GM18520 (cell line): Measurements from ENCODE around the gene COL4A6.

Experiments used
- ATAC-seq: cut with Tn5 transposase; IDR thresholded peaks from one replicate; pipeline ENCODE4 v1.9.1; 2021; ENCODE audit not compliant: unreplicated experiment

Gene COL4A6

DNA sequence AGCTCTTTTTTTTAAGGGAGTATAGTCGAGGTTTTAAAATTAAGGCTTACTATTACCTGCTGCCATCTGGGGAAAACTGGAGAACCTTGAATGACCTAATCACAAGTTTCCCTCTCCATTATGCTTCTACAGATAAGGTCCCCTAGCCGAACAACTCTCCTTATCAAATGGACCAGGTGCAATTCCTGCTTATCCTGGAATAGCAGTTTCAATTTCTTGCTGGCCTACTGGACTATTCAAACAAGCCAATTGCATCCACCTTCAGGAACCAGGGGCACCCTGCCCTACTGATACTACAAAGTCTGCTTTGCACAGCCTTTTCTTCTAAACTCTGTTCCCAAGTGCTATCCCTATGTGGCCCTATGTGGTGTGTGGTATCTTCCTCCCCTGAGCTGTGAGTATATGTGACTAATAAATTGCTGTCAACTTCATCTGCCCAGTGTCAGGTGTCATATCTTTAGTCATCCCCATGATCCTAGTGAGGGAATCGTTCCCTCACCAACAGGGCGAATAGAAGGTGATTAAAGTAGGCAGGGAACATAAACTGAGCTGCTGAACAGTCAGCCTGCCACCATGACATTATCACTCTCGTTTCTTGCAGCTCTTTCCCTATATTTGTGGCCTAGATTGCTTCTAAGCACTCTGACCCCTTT, 218.1 kb downstream of the COL4A6 start:
- ATAC-seq: no peak

DNA sequence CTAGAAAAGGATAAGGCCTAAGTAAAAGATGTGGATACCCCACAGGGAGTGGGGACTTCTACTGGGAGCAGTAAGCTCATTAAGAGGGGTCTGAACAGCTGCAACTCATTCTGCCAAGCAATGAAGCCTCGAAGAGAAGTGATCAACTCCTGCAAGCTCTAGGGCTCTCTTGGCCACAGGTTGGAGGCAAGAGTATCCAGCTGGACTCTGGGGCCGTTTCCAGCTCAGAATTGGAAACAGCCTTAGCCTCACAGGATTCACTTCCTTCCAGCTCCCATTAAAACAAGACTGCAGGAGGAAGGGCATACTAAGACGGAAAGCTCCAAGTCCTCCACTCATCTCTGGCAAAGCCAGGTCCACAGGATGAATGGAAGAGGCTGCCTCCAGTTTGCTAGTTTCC, 220.3 kb downstream of the COL4A6 start:
- no peak for ATAC-seq

DNA sequence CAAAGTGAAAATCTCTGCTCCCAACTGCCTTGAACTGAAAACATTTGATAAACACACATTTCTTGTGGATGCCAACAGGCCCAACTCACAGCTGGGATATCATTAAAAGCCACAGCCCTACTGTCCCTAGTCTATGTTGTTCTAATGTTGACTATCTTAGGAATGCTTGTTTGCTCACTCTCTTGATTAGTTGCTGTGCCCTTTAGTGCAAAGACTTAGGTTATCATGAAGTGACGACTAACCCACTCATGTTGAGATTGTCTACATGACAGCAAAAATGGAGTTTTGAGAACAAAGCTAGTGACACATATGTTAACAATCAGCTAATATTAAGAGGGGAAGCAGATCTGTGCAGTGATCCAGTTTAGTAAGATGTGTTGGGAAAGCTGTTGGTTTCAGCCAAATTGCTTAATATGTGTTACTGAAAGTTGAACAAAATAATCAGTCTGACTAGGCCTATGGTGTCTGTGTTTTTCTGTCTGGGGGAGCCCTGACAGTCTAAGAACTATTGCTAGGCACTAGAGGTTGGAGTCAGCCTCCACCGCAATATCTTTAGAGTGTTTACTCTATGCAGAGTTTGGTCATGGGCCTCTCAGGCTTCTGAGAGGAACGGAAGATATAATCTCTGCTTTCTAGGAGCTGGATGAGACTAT, 221.2 kb downstream of the COL4A6 start:
- ATAC-seq: no peak

- ATAC-seq: no peak
Observed at GRCh38 chrX:108216405-108216804, 221.8 kb downstream of the COL4A6 start.

GRCh38 chrX:108211301-108211700, 226.9 kb downstream of the COL4A6 start:
- no peak for ATAC-seq

DNA sequence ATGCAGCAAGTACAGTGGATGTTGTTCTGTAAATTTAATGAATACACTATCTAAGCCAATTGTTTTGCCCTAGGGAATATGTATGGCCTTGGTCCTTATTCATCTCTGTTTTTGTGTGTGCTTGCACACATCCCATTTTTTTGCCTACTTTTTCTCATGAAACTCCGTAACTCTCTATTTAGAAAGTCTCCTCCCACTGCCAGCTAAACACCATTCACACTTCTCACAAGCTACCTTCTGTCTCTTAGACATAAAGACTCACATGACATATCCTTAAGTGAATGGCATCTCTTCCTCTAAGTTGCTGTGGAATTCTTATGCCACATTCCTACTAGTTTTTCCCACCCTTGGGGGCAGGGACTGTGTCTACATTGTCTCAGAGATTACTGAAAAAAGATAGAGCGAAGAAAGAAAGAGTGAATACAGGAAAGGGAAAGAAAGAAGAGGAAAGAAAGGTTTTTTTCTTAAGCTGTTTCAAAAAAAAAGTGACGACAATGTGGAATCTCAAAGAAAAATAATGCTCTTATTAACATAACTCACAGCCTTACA, 229.1 kb downstream of the COL4A6 start:
- ATAC-seq: no peak

DNA sequence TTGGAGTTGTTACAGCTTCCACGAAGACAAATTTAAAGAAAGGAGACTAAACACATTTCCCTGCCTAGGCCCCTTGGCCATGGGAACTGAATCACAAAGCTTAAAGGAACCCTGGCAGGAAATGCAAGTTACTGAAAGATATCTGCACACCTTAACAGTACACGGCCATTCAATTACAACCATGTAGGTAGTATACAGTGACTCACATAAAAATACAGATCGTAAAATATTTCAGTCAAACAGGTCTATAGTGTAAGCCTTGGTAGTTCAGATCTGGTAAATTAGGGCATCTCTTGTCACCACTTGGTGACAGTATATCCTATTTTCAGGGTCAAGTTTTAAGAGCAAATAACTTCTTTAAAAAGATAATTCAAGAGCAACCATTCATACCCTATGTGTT, 234.7 kb downstream of the COL4A6 start:
- no peak for ATAC-seq

- ATAC-seq: no peak
Observed at GRCh38 chrX:108199691-108200090, 238.5 kb downstream of the COL4A6 start.

- ATAC-seq: no peak
Observed at GRCh38 chrX:108199041-108199440, 239.2 kb downstream of the COL4A6 start.

DNA sequence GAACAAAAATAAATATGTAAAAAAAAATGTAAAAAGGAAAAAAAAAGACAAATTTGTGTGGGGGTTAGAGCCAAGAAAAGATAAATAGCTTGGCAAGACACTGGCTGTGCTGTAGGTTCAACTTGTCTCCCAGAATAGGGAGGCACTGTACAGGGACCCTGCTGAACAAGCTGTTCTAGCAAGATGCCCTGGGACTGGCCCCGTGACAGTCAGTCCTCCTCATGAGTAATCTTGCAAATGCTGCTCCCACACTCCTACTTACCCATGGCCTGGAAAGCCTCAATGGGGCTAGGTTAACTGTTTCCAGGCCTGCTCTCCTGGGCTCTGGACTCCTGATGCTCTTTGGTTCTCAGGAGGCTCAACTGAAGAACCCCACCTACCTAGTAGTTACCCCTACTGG, 239.8 kb downstream of the COL4A6 start:
- ATAC-seq: no peak

- ATAC-seq: no peak
Observed at GRCh38 chrX:108186811-108187210, 251.4 kb downstream of the COL4A6 start.

DNA sequence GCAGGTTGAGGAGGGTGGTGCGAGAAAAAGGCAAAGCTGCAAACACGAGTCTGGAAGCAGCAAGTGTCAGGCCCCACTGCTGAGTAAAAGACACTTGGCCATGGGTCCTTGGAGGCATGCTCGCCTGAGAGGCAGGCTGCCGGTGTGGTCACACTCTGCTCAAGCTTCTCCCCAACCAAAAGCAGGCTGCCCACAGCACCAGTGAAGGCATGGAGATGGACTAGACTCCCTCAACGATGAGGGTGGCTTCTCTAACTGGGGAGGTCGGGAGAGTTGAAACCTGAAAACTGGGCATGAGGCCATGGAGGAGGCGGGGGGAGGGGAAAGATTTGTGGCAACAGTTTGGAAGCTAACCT, 260.1 kb downstream of the COL4A6 start:
- no peak for ATAC-seq

- no peak for ATAC-seq
Observed at GRCh38 chrX:108177351-108178142, 260.7 kb downstream of the COL4A6 start.

DNA sequence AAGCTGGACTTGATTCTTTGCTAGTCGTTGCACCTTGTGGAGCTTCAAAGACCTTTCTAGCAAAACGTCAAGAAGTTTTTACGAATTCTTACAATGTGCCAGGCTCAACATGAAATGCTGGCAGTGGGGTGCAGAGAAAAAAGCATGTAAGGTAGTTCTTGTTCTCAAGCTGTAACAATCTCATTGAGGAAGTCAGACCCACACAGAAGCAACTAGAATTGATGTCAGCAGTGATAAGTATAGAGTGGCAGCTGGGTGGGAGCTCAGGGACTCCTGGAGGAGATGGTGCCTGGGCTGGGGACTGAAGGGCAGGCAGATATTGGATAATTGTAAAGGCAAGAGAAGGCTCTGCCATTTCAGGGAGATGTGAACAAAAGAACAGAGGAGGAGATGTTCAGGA, 264.3 kb downstream of the COL4A6 start:
- no peak for ATAC-seq

DNA sequence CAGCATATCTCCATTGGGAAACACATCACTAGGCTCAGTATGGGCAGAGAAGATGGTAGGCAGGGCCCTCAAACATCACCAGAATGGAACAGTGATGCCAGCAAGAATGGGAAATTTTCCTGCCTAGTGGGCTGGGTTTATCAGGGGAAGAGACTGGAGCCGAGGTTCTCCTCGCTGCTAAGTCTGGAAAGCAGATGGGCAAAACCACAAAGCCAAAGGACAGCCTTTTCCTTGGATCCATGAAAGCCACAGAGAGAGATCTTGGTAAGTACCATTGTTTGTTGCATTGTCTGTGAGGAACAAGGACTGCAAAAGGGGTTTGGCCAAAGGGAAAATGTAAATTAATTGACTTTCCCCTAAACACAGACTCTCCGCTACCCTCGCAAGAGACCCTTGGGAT, 266.6 kb downstream of the COL4A6 start:
- ATAC-seq: no peak

- no peak for ATAC-seq
Observed at GRCh38 chrX:108169768-108170167, 268.5 kb downstream of the COL4A6 start.

DNA sequence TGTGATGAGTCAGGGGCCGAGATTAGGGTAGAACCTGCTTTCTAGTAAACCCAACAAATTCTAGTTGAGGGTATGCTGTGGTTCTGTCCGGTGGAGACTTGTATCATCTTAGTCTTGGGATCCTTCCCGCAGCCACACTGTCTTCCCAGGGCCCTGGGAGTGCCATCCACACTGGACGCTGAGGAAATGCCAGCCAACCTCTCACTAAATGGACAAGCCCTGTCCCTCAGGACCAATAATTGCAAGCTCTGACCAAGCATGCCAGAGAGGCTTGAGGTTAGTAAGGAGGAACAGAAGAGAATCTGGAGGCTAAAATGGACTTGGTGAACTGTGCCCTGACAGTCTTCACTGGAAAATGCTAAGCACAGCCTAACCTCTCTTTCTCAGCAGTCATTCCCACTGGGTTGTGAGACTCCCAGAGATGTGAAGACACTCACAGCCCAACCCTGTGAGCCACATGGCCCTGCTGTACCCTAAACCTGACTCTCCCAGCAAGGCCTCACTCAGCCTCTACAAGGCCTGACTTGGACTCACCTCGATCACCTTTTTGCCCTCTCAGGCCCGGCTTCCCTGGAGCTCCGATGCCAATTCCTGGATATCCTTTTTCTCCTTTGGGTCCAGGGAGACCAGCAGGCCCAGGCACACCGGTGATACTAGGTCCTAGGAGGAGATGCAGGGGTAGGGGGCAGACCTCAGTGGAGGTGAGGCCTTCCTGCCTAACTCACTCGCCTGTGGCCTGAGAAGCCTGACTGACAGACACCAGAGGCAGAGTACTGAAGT, 269.1 kb downstream of the COL4A6 start:
- no peak for ATAC-seq

DNA sequence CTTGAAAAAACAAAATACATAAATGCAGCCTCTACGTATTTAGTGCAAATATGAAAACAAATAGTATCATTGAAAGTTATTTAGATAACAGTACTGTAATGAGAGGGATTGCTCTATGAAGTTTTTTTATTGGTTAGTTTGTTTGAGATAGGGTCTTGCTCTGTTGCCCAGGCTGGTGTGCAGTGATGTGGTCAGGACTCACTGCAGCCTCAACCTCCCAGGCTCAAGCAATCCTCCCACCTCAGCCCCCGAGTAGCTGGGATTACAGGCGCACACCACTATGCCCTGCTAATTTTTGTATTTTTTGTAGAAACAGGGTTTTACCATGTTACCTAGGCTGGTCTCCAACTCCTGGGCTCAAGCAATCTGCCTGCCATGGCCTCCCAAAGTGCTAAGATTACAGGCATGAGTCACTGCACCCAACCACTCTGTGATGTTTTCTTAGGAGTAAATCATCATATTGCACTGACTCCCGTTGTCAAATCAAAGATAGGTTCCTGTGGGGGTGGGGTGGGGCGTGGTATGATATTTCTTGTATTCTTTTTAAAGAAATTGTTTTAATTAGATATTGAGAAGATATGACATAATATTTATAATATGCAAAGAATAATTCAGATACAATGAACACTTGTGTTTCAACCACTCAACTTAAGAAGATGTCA, 270.9 kb downstream of the COL4A6 start:
- ATAC-seq: no peak

DNA sequence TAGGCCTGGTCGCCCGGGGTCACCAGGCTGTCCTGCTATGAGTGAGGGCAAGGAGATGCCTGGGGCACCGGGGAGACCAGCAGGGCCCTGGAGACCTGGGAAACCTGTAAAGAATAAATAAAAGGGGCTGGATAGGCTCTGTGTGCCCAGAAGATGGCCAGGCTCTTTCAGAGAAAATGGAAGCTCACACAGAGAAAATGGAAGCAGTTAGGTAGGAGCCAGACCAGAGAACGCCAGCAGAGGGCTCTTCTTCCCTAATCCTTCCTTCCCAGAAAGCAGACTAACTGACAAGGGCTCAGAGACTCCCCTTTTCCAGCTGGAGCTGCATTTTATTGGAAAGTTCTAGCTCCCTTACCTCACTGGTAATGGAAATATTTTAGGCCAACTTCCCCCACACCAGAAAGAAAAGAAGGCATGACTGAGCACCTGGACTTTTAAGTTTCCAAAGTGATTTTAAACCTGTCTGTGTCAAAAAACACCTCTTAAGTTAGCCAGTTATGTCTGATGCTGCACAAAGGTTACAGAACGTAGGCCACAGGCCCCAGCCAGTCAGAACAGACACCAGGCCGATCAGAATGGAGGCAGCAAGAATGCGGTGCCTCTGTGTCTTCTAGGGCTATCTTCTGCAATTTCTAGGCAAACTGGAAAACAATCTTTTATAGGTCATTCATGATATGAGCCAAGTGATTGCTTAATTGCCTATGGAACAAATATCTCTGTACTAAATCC, 272.7 kb downstream of the COL4A6 start:
- no peak for ATAC-seq
